HUES64 (cell line): Measurements from ENCODE around the gene CUEDC1.
A peak's percentile ranks its signal among the peaks of the same experiment; 100 is the strongest.

ENCODE experiments used
- H3K27ac ChIP-seq: 2 replicates; pipeline ENCODE4 v1.7.0; 2013; ENCODE audit warnings: low read depth, low read length, inconsistent platforms
- H3K27me3 ChIP-seq: 2 replicates; pipeline ENCODE4 v1.6.1; 2013; ENCODE audit warnings: mild to moderate bottlenecking, low read length; ENCODE audit not compliant: insufficient read depth
- H3K36me3 ChIP-seq: 2 replicates; pipeline ENCODE4 v1.6.1; 2013; ENCODE audit warnings: mild to moderate bottlenecking, low read length; ENCODE audit not compliant: insufficient read depth
- H3K4me1 ChIP-seq: 2 replicates; pipeline ENCODE4 v1.6.1; 2013; ENCODE audit warnings: mild to moderate bottlenecking, low read length, moderate library complexity; ENCODE audit not compliant: insufficient read depth
- H3K4me3 ChIP-seq: 2 replicates; pipeline ENCODE4 v1.5.1; 2013; ENCODE audit warnings: mild to moderate bottlenecking, low read length, moderate library complexity
- H3K9ac ChIP-seq: 2 replicates; pipeline ENCODE4 v1.6.1; 2013; ENCODE audit warnings: mild to moderate bottlenecking, low read depth, low read length
- H3K9me3 ChIP-seq: 2 replicates; pipeline ENCODE4 v1.6.1; 2013; ENCODE audit warnings: low read depth, low read length; ENCODE audit not compliant: insufficient read depth
- WGBS: fragments of 150-250, 120-280 bp; methylation state at CpG from one replicate; pipeline ENCODE4 v1.1.7; 2013; ENCODE audit warnings: missing lambda C conversion rate; 5-methylcytosine and 5-hydroxymethylcytosine counted together

CUEDC1 gene

GRCh38 chr17:57945996-57946797, 9.0 kb downstream of the CUEDC1 start:
- no peaks in the 10 kb centered on the region for H3K27me3 ChIP-seq
- 0 out of 2 replicates have a peak overlapping the region, but pooled peaks have one; percentile 14 for H3K9ac ChIP-seq
- no peak overlapping the region for H3K27ac ChIP-seq
- no peaks in the 10 kb centered on the region for H3K36me3 ChIP-seq
- WGBS = 69% methylated on average over 6 of the region's 6 CpGs
- no peak overlapping the region for H3K4me3 ChIP-seq
- no peaks in the 10 kb centered on the region for H3K9me3 ChIP-seq
- H3K4me1 ChIP-seq = peaks cover 37% of the 10 kb centered on the region

GRCh38 chr17:57944908-57945307, 10.3 kb downstream of the CUEDC1 start:
- peaks cover 45% of the 10 kb centered on the region for H3K4me1 ChIP-seq
- no peak overlapping the region for H3K27ac ChIP-seq
- WGBS = 94% methylated on average over 6 of the region's 6 CpGs

DNA sequence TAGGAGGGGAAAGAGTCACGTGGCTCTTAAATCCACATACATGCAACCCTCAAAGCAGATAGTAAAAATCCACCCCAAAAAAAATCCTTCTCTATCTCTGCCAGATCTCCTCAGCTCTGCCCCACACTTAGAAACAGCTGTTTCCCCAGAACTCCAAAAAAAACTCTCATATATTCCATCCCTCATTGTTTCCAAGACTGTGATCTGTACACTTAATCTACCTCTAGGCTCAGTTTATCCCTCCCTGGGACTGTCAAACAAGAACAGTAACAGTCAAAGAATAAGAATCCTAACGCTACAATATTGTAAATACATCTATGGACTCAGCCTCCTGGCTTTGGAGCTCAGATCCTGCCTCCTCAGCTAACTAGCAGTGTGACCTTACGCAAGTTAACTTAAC, 11.6 kb downstream of the CUEDC1 start:
- peaks cover 41% of the 10 kb centered on the region for H3K4me1 ChIP-seq
- H3K9ac ChIP-seq = no peak overlapping the region
- no peak overlapping the region for H3K27ac ChIP-seq
- WGBS = 94% methylated on average over 3 of the region's 3 CpGs
- no peaks in the 10 kb centered on the region for H3K9me3 ChIP-seq
- no peak overlapping the region for H3K4me3 ChIP-seq
- no peaks in the 10 kb centered on the region for H3K27me3 ChIP-seq
- H3K36me3 ChIP-seq = no peaks in the 10 kb centered on the region

More at GRCh38 chr17:57944908-57945307, 10.3 kb downstream of the CUEDC1 start:
- Histone ChIP-seq H3K9me3 (no peaks in the 10 kb centered on the region), H3K27me3 (no peaks in the 10 kb centered on the region), H3K9ac (no peak overlapping the region), H3K36me3 (no peaks in the 10 kb centered on the region), H3K4me3 (no peak overlapping the region)

DNA sequence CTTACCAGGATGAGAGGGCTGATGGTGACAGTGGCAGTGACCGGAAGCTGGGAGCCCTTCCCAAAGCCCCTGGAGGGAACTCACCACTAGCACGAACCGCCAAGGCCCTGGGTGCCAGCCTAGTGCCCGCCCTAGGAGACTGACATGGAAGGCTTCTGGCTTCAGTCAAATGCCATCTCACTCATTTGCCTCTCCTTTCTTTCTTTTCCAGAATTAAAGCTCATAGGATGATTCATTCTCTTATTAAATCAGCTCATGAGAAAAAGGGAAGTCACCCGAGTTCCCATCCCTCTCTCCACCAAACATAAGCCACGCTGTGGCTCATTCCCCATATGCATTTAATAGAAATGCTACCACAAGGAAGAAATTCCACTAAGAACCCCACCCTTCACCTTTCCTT, 12.1 kb downstream of the CUEDC1 start:
- Histone ChIP-seq H3K27ac (no peak overlapping the region), H3K27me3 (no peaks in the 10 kb centered on the region), H3K4me1 (peaks cover 36% of the 10 kb centered on the region), H3K9me3 (no peaks in the 10 kb centered on the region), H3K9ac (no peak overlapping the region), H3K4me3 (no peak overlapping the region), H3K36me3 (no peaks in the 10 kb centered on the region)
- WGBS = 91% methylated on average over 6 of the region's 6 CpGs

DNA sequence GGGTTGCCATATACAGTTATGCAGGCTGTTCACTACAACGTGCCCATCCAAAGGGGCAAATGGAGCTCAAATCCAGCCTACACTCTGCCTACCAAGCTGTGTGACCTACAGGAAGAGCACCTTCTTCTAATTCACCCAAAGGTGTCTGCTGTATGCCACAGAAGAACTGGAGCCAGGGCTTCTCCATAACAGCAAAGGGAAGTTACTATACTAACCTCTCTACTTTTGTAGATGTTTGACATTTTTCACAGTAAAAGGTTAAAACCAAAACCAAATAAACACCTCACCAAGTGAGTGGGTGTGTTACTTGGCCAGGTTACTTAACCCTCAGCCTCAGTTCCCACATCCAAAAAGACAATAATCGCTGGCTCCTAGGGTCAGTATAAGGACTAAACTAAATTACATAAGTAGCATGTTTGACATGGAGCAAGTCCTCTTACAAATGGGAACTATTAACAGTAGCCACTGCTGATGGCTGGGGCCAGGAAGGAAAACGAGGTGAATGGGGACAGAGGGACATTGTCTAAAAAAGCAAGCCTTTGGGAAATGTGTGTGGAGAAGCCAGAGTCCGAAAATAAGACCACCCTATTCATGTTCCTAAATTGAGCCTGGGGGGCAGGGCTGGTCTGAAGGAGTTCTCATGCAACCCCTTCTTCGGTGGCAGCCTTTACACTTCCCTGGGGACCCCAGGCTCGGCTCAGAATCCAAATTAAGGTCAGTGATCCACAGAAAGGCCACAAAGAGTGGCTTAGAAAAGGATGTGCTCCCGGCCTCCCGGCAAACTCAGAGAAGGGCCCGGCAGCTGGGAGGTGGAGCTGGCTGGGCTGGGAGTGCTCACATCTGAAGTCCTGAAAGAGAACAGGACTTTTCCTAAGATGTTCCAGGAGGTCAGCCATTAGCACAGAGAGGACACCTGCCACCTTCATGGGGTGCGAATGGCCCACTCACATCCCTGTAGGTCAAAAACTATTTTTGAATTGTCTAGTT, 13.5 kb downstream of the CUEDC1 start:
- Histone ChIP-seq H3K4me1 (peaks cover 22% of the 10 kb centered on the region), H3K27me3 (no peaks in the 10 kb centered on the region), H3K27ac (no peak overlapping the region), H3K4me3 (no peak overlapping the region), H3K9me3 (no peaks in the 10 kb centered on the region), H3K9ac (no peak overlapping the region), H3K36me3 (no peaks in the 10 kb centered on the region)
- 82% methylated on average over 9 of the region's 10 CpGs for WGBS

GRCh38 chr17:57940653-57941329, 14.4 kb downstream of the CUEDC1 start:
- H3K4me1 ChIP-seq = peaks cover 21% of the 10 kb centered on the region
- H3K36me3 ChIP-seq = no peaks in the 10 kb centered on the region
- no peak overlapping the region for H3K9ac ChIP-seq
- H3K27ac ChIP-seq = no peak overlapping the region
- no peak overlapping the region for H3K4me3 ChIP-seq
- WGBS = 86% methylated on average over 5 of the region's 5 CpGs
- no peaks in the 10 kb centered on the region for H3K9me3 ChIP-seq
- no peaks in the 10 kb centered on the region for H3K27me3 ChIP-seq

DNA sequence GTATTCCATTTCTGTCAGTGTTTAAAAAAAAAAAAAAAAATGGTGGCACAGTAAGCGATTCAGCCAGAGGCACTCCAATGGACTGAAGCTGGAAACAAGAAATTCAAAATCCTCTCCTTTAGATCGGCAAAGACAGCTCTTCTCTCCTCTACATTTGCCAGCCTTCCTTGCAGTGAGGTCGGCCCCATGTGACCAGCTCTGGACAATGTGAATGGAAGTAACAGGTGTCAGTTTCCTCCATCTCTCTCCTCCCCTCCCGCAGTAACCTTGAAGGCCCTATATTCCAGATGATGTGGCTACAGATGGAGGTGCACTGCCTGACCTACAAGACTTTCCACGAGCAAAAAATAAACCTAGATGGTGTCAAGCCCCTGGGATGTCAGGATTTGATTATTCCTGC, 15.0 kb downstream of the CUEDC1 start:
- Histone ChIP-seq H3K4me3 (no peak overlapping the region), H3K9me3 (no peaks in the 10 kb centered on the region), H3K27ac (no peak overlapping the region), H3K4me1 (peaks cover 26% of the 10 kb centered on the region), H3K27me3 (no peaks in the 10 kb centered on the region), H3K36me3 (no peaks in the 10 kb centered on the region), H3K9ac (no peak overlapping the region)
- WGBS = 65% methylated on average over 4 of the region's 5 CpGs

- Histone ChIP-seq H3K4me3 (no peak overlapping the region), H3K27me3 (no peaks in the 10 kb centered on the region), H3K9me3 (no peaks in the 10 kb centered on the region), H3K36me3 (no peaks in the 10 kb centered on the region), H3K27ac (no peak overlapping the region), H3K9ac (no peak overlapping the region), H3K4me1 (peaks cover 30% of the 10 kb centered on the region)
- WGBS = 82% methylated on average over 7 of the region's 7 CpGs
Measured at GRCh38 chr17:57939797-57940196, 15.4 kb downstream of the CUEDC1 start.

GRCh38 chr17:57938061-57938502, 17.1 kb downstream of the CUEDC1 start:
- Histone ChIP-seq H3K4me3 (no peak overlapping the region), H3K27ac (no peak overlapping the region), H3K27me3 (no peaks in the 10 kb centered on the region), H3K9ac (no peak overlapping the region), H3K9me3 (no peaks in the 10 kb centered on the region), H3K36me3 (no peaks in the 10 kb centered on the region), H3K4me1 (peaks cover 31% of the 10 kb centered on the region)
- 79% methylated on average over 7 of the region's 7 CpGs for WGBS

- no peaks in the 10 kb centered on the region for H3K27me3 ChIP-seq
- WGBS = 93% methylated on average over 1 of the region's 2 CpGs
- H3K9ac ChIP-seq = no peak overlapping the region
- H3K27ac ChIP-seq = no peak overlapping the region
- no peaks in the 10 kb centered on the region for H3K36me3 ChIP-seq
- H3K4me1 ChIP-seq = peaks cover 31% of the 10 kb centered on the region
- no peak overlapping the region for H3K4me3 ChIP-seq
- H3K9me3 ChIP-seq = no peaks in the 10 kb centered on the region
Measured at GRCh38 chr17:57937492-57937891, 17.7 kb downstream of the CUEDC1 start.
